ENCODE data around the gene FNBP1. TPM values are rescaled to one million over a fixed set of nuclear protein-coding genes. Genes with fewer than 3 reads are reported as not detected.

FNBP1 gene
- total and polyA plus RNA-seq, 2 of the 13 experiments (the other 11 are each of a cell fraction or from before 2014, with no cell fraction given): 5.4 to 19.5 TPM

GRCh38 chr9:130028493-130029222 is 14.3 kb downstream of the FNBP1 start (continued):
- TF ChIP-seq SRSF1 (optimal IDR thresholded peaks at IDR 0.05; ENCODE audit: low read depth, low read length): no peak
- no peak for TF ChIP-seq TOPORS (CRISPR knock-in tag; IDR thresholded peaks at IDR 0.05)
- TF ChIP-seq ZNF607 (CRISPR knock-in tag; IDR thresholded peaks at IDR 0.05; ENCODE audit: borderline replicate concordance): no peak
- TF ChIP-seq KLF15 (CRISPR knock-in tag; IDR thresholded peaks at IDR 0.05; ENCODE audit: borderline replicate concordance): no peak
- TF ChIP-seq ZNF432 (CRISPR knock-in tag; IDR thresholded peaks at IDR 0.05; ENCODE audit: borderline replicate concordance): no peak
- TF ChIP-seq SNAPC2 (CRISPR knock-in tag; IDR thresholded peaks at IDR 0.05): no peak
- no peak for TF ChIP-seq ZNF572 (CRISPR knock-in tag; IDR thresholded peaks at IDR 0.05)
- TF ChIP-seq FOXK1 (CRISPR knock-in tag; IDR thresholded peaks at IDR 0.05; ENCODE audit: borderline replicate concordance, low read depth): peak; percentile 69; the same call in 1 of the 2 replicates
- no peak for TF ChIP-seq PITX1 (CRISPR knock-in tag; IDR thresholded peaks at IDR 0.05)
- no peak for TF ChIP-seq MIER2 (CRISPR knock-in tag; IDR thresholded peaks at IDR 0.05)
- TF ChIP-seq ZNF746 (CRISPR knock-in tag; IDR thresholded peaks at IDR 0.05): no peak
- no peak for TF ChIP-seq E2F1 (CRISPR knock-in tag; IDR thresholded peaks at IDR 0.05)
- TF ChIP-seq KAT7 (CRISPR knock-in tag; IDR thresholded peaks at IDR 0.05; ENCODE audit: borderline replicate concordance): no peak
- TF ChIP-seq PCBP2 (optimal IDR thresholded peaks at IDR 0.05; ENCODE audit: low read depth, low read length, poor library complexity, severe bottlenecking): no peak
- TF ChIP-seq TOE1 (CRISPR knock-in tag; IDR thresholded peaks at IDR 0.05): no peak
- TF ChIP-seq GPBP1L1 (CRISPR knock-in tag; IDR thresholded peaks at IDR 0.05): no peak
- TF ChIP-seq ZNF207 (IDR thresholded peaks at IDR 0.05; ENCODE audit: borderline replicate concordance): no peak
- no peak for TF ChIP-seq HIC2 (CRISPR knock-in tag; IDR thresholded peaks at IDR 0.05; ENCODE audit: low read depth)
- no peak for TF ChIP-seq BHLHE40 (IDR thresholded peaks at IDR 0.05; ENCODE audit: low read length)
- TF ChIP-seq ZNF737 (CRISPR knock-in tag; IDR thresholded peaks at IDR 0.05; ENCODE audit: borderline replicate concordance): no peak
- TF ChIP-seq MAFK (conservative IDR thresholded peaks at IDR 0.05 in 1 of 2, IDR thresholded peaks at IDR 0.05 in 1 of 2; ENCODE audit: low read length in 2 of 2): no peak
- no peak for TF ChIP-seq ZNF883 (CRISPR knock-in tag; IDR thresholded peaks at IDR 0.05; ENCODE audit: not compliant biosample characterization)
- no peak for TF ChIP-seq CSRNP1 (CRISPR knock-in tag; IDR thresholded peaks at IDR 0.05)
